Ishikawa (cell line): ENCODE measurements around the gene TMEM128.

Experiments
- CEBPB ChIP-seq: IDR thresholded peaks from 2 replicates; pipeline ENCODE4 v1.6.1; 2012
- CREB1 ChIP-seq: IDR thresholded peaks from 2 replicates; pipeline ENCODE4 v1.6.1; 2012; ENCODE audit warnings: low read depth
- EGR1 ChIP-seq: IDR thresholded peaks from 2 replicates; pipeline ENCODE4 v1.6.1; 2012
- EP300 ChIP-seq: IDR thresholded peaks from 2 replicates; pipeline ENCODE4 v1.6.1; 2012; ENCODE audit warnings: borderline replicate concordance
- FOXM1 ChIP-seq: IDR thresholded peaks from 2 replicates; pipeline ENCODE4 v1.6.1; 2012; ENCODE audit warnings: low read depth, borderline replicate concordance
- NFIC ChIP-seq: IDR thresholded peaks from 2 replicates; pipeline ENCODE4 v1.6.1; 2012
- RAD21 ChIP-seq: IDR thresholded peaks from 2 replicates; pipeline ENCODE4 v1.6.1; 2012; ENCODE audit warnings: low read depth
- REST ChIP-seq: IDR thresholded peaks from 2 replicates; pipeline ENCODE4 v1.6.1; 2012; ENCODE audit warnings: low read depth, mild to moderate bottlenecking
- TAF1 ChIP-seq: IDR thresholded peaks from 2 replicates; pipeline ENCODE4 v1.6.1; 2012; ENCODE audit warnings: low read depth, mild to moderate bottlenecking
- TCF12 ChIP-seq: IDR thresholded peaks from 2 replicates; pipeline ENCODE4 v1.6.1; 2012; ENCODE audit warnings: low read depth
- TEAD4 ChIP-seq: IDR thresholded peaks from 2 replicates; pipeline ENCODE4 v1.6.1; 2012
- YY1 ChIP-seq: IDR thresholded peaks from 2 replicates; pipeline ENCODE4 v1.6.1; 2012; ENCODE audit warnings: low read depth
- ZBTB7A ChIP-seq: IDR thresholded peaks from 2 replicates; pipeline ENCODE4 v1.6.1; 2012; ENCODE audit warnings: low read depth
- TF ChIP-seq, protein P1 (sequence below): IDR thresholded peaks from 2 replicates; pipeline ENCODE4 v1.6.1; 2012
- TF ChIP-seq, protein P2 (sequence below): IDR thresholded peaks from 2 replicates; pipeline ENCODE4 v1.6.1; 2012

The TMEM128 gene

GRCh38 chr4:4269856-4270255 lies 21.8 kb upstream of the TMEM128 start:
- TF ChIP-seq EP300, result no peak
- TF ChIP-seq REST, result no peak
- no peak for TF ChIP-seq TAF1
- no peak for TF ChIP-seq NFIC
- TF ChIP-seq, protein P1, sequence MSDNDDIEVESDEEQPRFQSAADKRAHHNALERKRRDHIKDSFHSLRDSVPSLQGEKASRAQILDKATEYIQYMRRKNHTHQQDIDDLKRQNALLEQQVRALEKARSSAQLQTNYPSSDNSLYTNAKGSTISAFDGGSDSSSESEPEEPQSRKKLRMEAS, result no peak
- no peak for TF ChIP-seq FOXM1
- no peak for TF ChIP-seq TCF12
- no peak for TF ChIP-seq RAD21
- TF ChIP-seq, protein P2, sequence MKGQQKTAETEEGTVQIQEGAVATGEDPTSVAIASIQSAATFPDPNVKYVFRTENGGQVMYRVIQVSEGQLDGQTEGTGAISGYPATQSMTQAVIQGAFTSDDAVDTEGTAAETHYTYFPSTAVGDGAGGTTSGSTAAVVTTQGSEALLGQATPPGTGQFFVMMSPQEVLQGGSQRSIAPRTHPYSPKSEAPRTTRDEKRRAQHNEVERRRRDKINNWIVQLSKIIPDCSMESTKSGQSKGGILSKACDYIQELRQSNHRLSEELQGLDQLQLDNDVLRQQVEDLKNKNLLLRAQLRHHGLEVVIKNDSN, result no peak
- no peak for TF ChIP-seq EGR1
- TF ChIP-seq ZBTB7A, result no peak
- TF ChIP-seq CREB1, result no peak
- no peak for TF ChIP-seq CEBPB
- TF ChIP-seq TEAD4, result no peak
- no peak for TF ChIP-seq YY1

DNA sequence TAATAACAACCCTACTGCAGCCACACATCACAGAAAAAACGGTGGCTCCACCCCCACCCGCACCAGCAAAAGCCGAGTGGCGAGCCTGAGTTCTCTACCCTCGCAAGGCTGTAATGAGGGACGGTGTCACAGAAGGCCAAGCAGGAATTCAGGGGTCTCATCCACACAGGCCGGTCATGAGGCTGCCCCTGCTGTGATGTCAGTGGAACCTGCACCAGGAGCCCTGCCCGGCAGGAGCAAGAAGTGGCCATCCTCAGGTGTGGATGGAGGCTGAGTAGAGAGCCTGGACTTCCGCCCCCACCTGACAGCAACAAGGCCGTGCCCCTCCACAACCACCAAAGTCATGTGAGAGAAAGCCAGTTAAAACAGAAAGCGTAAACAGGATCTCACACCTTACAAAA lies 21.3 kb upstream of the TMEM128 start:
- no peak for TF ChIP-seq CEBPB
- TF ChIP-seq YY1, result no peak
- no peak for TF ChIP-seq TEAD4
- TF ChIP-seq RAD21, result no peak
- TF ChIP-seq, protein P2, result no peak
- TF ChIP-seq EGR1, result no peak
- no peak for TF ChIP-seq NFIC
- no peak for TF ChIP-seq ZBTB7A
- no peak for TF ChIP-seq TCF12
- TF ChIP-seq REST, result no peak
- TF ChIP-seq, protein P1, result no peak
- TF ChIP-seq CREB1, result no peak
- no peak for TF ChIP-seq EP300

- TF ChIP-seq TEAD4 (no peak), EP300 (no peak), CEBPB (no peak), EGR1 (no peak), TCF12 (no peak), NFIC (no peak), ZBTB7A (no peak), FOXM1 (no peak), RAD21 (no peak), REST (no peak), YY1 (no peak), TAF1 (no peak), CREB1 (no peak)
- TF ChIP-seq, protein P1, result no peak
- TF ChIP-seq, protein P2, result no peak
Observed at GRCh38 chr4:4268776-4269175, 20.8 kb upstream of the TMEM128 start.

DNA sequence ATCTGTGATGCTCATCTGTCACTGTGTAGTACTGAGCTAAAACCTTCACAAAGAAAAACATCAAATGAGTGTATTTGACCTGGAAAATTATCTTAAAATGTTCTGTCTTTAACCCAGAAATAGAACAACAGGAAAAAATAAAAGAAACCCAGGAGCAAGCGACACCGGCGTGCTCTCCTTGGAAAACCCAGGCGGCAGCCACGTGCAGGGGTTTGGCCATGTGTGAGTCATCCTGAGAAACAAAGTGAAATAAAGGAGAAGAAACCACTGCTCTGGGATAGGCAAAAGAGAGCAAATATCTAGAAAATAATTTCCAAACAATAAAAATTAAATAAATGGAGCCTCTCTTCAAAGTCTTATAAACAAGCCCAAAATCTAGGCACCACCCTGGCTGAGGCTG lies 20.0 kb upstream of the TMEM128 start:
- TF ChIP-seq TEAD4, result no peak
- no peak for TF ChIP-seq FOXM1
- TF ChIP-seq CREB1, result no peak
- TF ChIP-seq, protein P2, result no peak
- no peak for TF ChIP-seq RAD21
- no peak for TF ChIP-seq TAF1
- no peak for TF ChIP-seq CEBPB
- TF ChIP-seq ZBTB7A, result no peak
- TF ChIP-seq TCF12, result no peak
- no peak for TF ChIP-seq EGR1
- no peak for TF ChIP-seq REST
- TF ChIP-seq NFIC, result no peak
- TF ChIP-seq EP300, result no peak
- TF ChIP-seq YY1, result no peak
- TF ChIP-seq, protein P1, result no peak
